ENCODE measurements around the gene IGFL1. TPM values are rescaled to one million over a fixed set of nuclear protein-coding genes. Genes with fewer than 3 reads are reported as not detected.
"Not testable (repeated sequence)": the region's sequence is repeated elsewhere in the genome, so short reads cannot be mapped to it uniquely, and the experiment has no call there.

The IGFL1 gene
- total and polyA plus RNA-seq, 2 experiments from 2014 or later: not detected

DNA sequence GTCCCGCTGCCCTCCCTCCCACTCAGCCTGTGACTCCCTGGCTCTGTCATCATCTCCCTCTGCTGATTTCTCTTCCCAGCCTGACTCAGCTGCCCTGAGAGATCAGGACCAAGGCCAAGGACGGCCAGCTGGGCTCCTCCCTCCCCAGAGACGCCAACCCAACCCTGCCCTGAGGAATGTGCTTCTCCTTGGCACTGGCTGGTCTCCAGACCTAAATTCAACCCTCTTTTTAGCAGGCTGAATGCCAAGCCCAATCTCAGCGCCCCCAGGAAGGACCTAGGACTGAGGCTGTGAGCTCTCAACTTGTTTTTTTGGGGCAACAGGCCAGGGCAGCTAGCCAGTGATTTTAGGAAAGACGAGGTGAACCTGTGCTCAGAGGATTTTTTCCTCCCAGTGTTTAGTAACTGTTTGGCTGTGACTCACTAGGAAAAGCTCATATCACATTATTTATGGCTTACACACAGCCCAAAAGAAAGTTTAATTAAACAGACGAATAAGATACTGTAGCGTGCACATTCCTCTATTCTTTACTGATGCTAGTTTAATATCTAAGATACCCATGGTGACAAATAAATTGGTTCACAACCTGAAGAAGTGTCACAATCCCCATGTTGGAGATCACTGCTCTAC, 7.4 kb upstream of the IGFL1 start:
- H3K4me2 ChIP-seq: no peak overlapping the region
- H3K27ac Mint-ChIP-seq: no peak overlapping the region

DNA sequence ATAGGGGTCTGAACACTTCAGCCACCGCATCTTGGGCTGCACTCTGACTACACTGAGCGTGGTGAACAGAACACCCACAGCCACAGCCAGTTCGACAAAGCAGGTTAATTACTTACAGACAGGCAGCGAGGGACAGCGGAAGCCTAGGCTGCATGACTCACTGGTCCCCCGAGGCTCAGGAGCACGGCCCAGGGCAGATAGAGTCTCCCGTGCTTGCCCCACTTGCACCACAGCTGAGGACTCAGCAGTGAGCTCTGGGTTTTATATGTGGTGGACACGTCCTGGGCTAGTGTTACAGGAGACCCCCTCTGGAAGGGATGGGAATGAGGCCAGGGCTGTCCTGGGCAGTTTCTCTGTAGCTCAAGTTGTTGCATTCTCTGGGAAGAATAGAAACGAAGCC, 5.8 kb upstream of the IGFL1 start:
- H3K9me2 ChIP-seq (ENCODE audit: insufficient read depth); H3K4me1 ChIP-seq (ENCODE audit: insufficient read depth); H3K27me3 ChIP-seq (ENCODE audit: insufficient read depth); H3K27ac Mint-ChIP-seq; H3K9me3 Mint-ChIP-seq; ATAC-seq; H3K4me2 ChIP-seq; H3K4me1 Mint-ChIP-seq; H3K27me3 Mint-ChIP-seq (ENCODE audit: insufficient read depth, low read depth, poor library complexity); H3K79me2 ChIP-seq (replicated peaks; ENCODE audit: insufficient read depth); H3K36me3 ChIP-seq (ENCODE audit: insufficient read depth); H3K27ac ChIP-seq (ENCODE audit: low read depth); H3K36me3 Mint-ChIP-seq (ENCODE audit: low read depth); H4K20me1 ChIP-seq (replicated peaks; ENCODE audit: insufficient read depth); H3K4me3 ChIP-seq; H2AFZ ChIP-seq; H3K4me3 Mint-ChIP-seq; H3F3A ChIP-seq (replicated peaks; ENCODE audit: low read depth); DNase-seq (ENCODE audit: low spot score): not testable (repeated sequence)

More for the DNA sequence above, 7.4 kb upstream of the IGFL1 start:
- Mint-ChIP-seq H3K9me3 (no peaks in the 10 kb centered on the region), H3K4me3 (no peak overlapping the region), H3K27me3 (ENCODE audit: insufficient read depth, low read depth, poor library complexity) (peaks cover 5% of the 10 kb centered on the region), H3K4me1 (peaks cover 4% of the 10 kb centered on the region; the same call in 1 of the 3 replicates), H3K36me3 (ENCODE audit: low read depth) (no peaks in the 10 kb centered on the region)
- no peak overlapping the region for H3K27ac ChIP-seq (ENCODE audit: low read depth)
- H2AFZ ChIP-seq: no peak overlapping the region
- TF ChIP-seq EZH2phosphoT487 (IDR thresholded peaks at IDR 0.05; ENCODE audit: unreplicated experiment) (no peak), EZH2 (IDR thresholded peaks at IDR 0.05; ENCODE audit: low read depth, unreplicated experiment) (no peak), JUNB (IDR thresholded peaks at IDR 0.05; ENCODE audit: unreplicated experiment) (no peak), POLR2AphosphoS5 (IDR thresholded peaks at IDR 0.05; ENCODE audit: low read depth) (no peak)
- TF ChIP-seq, protein P1, sequence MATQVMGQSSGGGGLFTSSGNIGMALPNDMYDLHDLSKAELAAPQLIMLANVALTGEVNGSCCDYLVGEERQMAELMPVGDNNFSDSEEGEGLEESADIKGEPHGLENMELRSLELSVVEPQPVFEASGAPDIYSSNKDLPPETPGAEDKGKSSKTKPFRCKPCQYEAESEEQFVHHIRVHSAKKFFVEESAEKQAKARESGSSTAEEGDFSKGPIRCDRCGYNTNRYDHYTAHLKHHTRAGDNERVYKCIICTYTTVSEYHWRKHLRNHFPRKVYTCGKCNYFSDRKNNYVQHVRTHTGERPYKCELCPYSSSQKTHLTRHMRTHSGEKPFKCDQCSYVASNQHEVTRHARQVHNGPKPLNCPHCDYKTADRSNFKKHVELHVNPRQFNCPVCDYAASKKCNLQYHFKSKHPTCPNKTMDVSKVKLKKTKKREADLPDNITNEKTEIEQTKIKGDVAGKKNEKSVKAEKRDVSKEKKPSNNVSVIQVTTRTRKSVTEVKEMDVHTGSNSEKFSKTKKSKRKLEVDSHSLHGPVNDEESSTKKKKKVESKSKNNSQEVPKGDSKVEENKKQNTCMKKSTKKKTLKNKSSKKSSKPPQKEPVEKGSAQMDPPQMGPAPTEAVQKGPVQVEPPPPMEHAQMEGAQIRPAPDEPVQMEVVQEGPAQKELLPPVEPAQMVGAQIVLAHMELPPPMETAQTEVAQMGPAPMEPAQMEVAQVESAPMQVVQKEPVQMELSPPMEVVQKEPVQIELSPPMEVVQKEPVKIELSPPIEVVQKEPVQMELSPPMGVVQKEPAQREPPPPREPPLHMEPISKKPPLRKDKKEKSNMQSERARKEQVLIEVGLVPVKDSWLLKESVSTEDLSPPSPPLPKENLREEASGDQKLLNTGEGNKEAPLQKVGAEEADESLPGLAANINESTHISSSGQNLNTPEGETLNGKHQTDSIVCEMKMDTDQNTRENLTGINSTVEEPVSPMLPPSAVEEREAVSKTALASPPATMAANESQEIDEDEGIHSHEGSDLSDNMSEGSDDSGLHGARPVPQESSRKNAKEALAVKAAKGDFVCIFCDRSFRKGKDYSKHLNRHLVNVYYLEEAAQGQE (IDR thresholded peaks at IDR 0.05; ENCODE audit: unreplicated experiment): peak; percentile 70
- no peaks in the 10 kb centered on the region for H3K36me3 ChIP-seq (ENCODE audit: insufficient read depth)
- no peaks in the 10 kb centered on the region for H4K20me1 ChIP-seq (replicated peaks; ENCODE audit: insufficient read depth)
- H3K27me3 ChIP-seq (ENCODE audit: insufficient read depth): no peaks in the 10 kb centered on the region
- no peaks in the 10 kb centered on the region for H3F3A ChIP-seq (replicated peaks; ENCODE audit: low read depth)
- H3K4me1 ChIP-seq (ENCODE audit: insufficient read depth): no peaks in the 10 kb centered on the region
- H3K4me3 ChIP-seq: no peak overlapping the region
- DNase-seq (ENCODE audit: low spot score) (peak; percentile 78), ATAC-seq (peak; percentile 88)
- H3K9me2 ChIP-seq (ENCODE audit: insufficient read depth): no peaks in the 10 kb centered on the region
- no peaks in the 10 kb centered on the region for H3K79me2 ChIP-seq (replicated peaks; ENCODE audit: insufficient read depth)

DNA sequence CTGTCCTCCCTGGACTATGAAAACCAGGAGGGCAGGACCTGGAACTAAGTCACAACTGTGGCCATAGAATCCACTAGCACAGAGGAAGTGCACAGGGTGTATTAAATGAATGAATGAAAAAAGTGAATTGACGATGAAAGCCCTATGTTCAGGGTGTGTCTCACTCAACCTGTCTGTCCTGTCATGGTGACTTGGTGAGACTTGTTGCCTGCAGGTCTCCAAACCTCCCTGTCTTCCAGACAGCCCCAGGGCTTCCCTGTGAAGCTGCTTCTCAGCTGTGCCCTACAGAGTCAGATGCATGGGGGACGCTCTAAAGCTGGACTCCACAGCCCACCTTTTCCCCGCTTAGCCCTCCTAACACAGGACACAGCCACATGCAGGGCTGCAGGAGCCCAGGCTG, 4.8 kb upstream of the IGFL1 start:
- H3K4me3 Mint-ChIP-seq: no peak overlapping the region
- no peaks in the 10 kb centered on the region for H4K20me1 ChIP-seq (replicated peaks; ENCODE audit: insufficient read depth)
- peaks cover 5% of the 10 kb centered on the region for H3K27me3 Mint-ChIP-seq (ENCODE audit: insufficient read depth, low read depth, poor library complexity)
- H3K4me1 Mint-ChIP-seq: peaks cover 4% of the 10 kb centered on the region; the same call in 1 of the 3 replicates
- ATAC-seq (no peak), DNase-seq (ENCODE audit: low spot score) (no peak)
- no peaks in the 10 kb centered on the region for H3K36me3 ChIP-seq (ENCODE audit: insufficient read depth)
- no peaks in the 10 kb centered on the region for H3K4me1 ChIP-seq (ENCODE audit: insufficient read depth)
- H3K79me2 ChIP-seq (replicated peaks; ENCODE audit: insufficient read depth): no peaks in the 10 kb centered on the region
- no peaks in the 10 kb centered on the region for H3K27me3 ChIP-seq (ENCODE audit: insufficient read depth)
- no peaks in the 10 kb centered on the region for H3K9me2 ChIP-seq (ENCODE audit: insufficient read depth)
- no peak overlapping the region for H3K4me2 ChIP-seq
- H3K36me3 Mint-ChIP-seq (ENCODE audit: low read depth): no peaks in the 10 kb centered on the region
- H3F3A ChIP-seq (replicated peaks; ENCODE audit: low read depth): no peaks in the 10 kb centered on the region
- H3K27ac Mint-ChIP-seq: no peak overlapping the region
- H3K4me3 ChIP-seq: no peak overlapping the region
- no peak overlapping the region for H3K27ac ChIP-seq (ENCODE audit: low read depth)
- no peaks in the 10 kb centered on the region for H3K9me3 Mint-ChIP-seq
- no peak overlapping the region for H2AFZ ChIP-seq
- no peak for TF ChIP-seq EZH2phosphoT487 (IDR thresholded peaks at IDR 0.05; ENCODE audit: unreplicated experiment)
- TF ChIP-seq JUNB (IDR thresholded peaks at IDR 0.05; ENCODE audit: unreplicated experiment): no peak
- TF ChIP-seq, protein P2, sequence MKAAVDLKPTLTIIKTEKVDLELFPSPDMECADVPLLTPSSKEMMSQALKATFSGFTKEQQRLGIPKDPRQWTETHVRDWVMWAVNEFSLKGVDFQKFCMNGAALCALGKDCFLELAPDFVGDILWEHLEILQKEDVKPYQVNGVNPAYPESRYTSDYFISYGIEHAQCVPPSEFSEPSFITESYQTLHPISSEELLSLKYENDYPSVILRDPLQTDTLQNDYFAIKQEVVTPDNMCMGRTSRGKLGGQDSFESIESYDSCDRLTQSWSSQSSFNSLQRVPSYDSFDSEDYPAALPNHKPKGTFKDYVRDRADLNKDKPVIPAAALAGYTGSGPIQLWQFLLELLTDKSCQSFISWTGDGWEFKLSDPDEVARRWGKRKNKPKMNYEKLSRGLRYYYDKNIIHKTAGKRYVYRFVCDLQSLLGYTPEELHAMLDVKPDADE (IDR thresholded peaks at IDR 0.05): no peak
